GM10847 (cell line): Measurements from ENCODE around the gene KIRREL3.

Experiments used
- POLR2A ChIP-seq: IDR thresholded peaks from 2 replicates; pipeline ENCODE4 v1.6.1; 2011; ENCODE audit not compliant: insufficient read length; ENCODE audit errors: extremely low read depth

The KIRREL3 gene

DNA sequence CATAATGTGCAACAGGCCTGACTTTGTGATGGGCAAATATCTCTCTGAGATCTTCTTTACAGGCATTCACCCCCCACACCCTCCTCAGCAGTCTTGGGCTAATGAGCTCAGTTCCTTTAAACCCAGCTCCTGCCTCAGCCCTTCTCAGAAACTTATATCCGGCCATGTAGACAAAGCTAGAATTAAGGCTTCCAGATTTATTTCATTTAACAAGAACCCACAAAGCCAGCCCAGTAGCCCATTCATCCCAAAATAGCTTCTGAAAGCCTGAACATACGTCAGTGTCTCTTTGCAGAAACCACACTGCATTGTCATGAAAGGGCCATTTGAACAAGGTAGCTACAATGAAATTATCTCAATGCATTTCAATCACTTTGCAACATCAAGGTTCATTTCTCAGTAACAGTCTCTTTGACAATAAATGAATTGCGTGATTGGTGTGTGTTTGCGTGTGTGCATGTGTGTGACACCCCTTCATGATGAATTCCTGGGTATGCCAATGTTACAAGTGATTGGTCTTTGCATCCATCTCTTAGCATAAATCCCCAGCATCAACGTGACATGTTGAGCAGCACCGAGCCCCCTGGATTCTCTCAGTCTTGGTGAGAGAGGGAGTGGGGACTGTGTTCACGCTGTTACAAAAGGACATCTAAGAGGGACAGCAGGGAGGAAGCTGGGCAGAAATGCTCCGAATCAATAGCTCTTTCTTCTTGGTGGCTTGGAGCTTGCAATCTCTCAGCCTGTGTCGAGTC, 299.6 kb downstream of the KIRREL3 start:
- no peak for TF ChIP-seq POLR2A

- TF ChIP-seq POLR2A = no peak
These were observed 302.0 kb downstream of the KIRREL3 start for GRCh38 chr11:126698576-126698975.

DNA sequence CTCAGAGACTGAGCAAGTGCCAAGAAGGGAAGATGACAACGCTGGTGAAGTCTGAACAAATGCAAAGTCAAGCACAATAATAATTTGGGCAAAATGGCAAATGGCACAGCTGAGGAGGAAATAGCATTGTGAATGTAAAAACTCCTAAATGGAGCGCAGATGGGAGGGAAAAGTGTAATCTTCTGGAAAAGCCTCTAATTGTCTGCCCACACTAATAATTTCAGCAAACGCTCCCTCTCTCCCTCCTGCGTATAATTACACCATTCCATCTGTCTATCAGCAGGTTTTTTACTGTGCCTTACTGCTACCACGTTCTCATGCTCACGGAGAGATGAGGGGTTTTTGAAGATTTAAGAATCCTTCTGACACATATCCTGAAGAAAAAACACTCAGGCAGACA, 302.6 kb downstream of the KIRREL3 start:
- no peak for TF ChIP-seq POLR2A

DNA sequence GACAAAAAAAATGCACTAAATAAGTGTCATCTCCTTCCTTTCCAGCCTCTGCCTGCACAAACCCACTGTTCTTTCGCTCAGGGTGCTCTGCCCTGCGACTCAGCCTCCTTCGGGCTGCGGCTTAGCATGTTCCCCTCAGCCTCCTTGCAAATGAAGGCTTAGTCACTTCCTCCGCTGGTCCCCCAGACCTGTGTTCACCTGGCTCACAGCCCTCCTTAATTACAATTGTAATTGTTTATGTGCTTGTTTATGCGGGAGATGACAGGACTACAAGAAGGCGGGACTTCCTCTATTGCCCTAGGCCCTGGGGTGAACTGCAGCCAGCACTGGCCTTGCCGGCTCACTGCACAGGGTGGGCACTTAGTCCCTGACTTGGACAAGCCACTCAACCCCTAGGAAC, 303.6 kb downstream of the KIRREL3 start:
- no peak for TF ChIP-seq POLR2A

DNA sequence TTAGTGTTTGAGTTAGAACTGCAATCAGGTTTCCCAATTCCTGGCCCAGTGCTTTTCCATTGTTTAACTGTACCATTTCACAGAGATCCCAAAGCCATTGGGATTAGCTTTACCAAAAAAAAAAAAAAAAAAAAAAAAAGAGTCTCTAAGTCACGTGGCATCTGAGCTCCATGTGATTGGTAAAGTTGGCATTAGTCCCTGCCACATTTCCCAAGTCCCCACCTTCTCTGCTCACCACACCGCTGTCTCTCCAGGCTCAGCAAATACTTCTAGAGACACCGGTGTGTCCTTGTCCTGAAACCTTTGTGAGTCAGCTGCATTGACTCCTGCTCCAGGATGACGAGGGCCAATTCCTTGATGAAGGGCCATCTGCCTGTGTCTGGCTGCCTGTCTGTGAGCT, 305.3 kb downstream of the KIRREL3 start:
- TF ChIP-seq POLR2A = no peak

DNA sequence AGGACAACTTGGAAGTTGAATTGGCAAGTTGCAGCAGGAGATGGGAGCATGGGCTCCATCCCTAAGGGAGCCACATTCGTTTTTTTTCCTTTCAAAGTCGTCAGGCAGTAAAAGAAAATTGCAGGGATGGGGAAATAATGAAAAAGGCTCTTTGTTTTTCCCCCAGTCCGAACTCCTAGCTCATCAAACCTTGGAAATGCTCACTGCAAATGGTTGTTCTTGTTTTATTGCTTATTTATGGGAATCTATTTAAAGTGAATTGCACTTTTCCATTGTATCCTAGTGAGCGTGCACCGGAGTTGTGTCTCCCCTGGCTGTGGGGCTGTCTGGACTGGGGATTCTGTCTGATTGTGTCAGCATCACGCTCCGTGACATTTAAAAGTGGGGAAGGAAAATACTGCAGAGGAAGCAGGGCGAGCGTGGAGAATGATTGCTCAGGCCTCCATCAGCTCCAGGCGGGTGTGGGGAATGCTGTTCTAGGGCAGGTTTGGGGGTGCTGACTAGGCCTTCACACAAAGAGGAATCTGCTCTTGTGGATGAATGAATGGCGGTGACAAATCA, 306.4 kb downstream of the KIRREL3 start:
- no peak for TF ChIP-seq POLR2A

GRCh38 chr11:126687477-126687876, 313.1 kb downstream of the KIRREL3 start:
- TF ChIP-seq POLR2A = no peak

DNA sequence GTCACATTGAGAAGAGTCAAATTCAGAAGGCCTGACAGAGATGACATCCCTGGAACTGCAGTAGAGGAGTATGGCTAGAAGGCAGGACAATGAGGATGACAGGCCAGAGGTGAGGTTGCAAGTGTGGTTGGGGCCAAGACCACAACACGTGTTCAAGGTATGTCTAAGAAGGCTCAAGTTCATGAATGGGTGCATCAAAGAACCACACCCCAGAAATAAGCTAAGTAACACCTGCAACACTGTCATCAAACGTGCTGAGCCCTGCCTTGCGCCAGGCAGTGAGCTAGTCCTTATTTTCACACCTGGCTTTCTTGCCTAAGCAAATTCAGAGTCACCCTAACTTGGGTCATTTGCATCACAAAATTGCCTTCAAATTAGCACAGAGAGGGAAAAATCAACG, 313.6 kb downstream of the KIRREL3 start:
- no peak for TF ChIP-seq POLR2A

- no peak for TF ChIP-seq POLR2A
These were observed 316.5 kb downstream of the KIRREL3 start for GRCh38 chr11:126683766-126684728.

DNA sequence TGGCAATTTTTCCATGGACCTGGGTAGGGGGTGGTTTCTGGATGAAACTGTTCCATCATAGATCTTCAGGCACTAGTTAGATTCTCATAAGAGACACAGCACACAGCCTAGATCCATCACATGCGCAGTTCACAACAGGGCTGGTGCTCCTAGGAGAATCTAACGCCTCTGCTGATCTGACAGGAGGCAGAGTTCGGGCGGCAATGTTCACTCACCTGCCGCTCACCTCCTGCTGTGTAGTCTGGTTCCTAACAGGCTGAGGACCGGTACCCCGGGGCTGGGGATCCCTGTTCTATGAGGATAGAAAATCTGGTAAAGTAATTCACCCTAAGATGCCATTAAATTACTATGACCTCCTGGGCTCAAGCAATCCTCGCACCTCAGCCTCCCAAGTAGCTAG, 318.0 kb downstream of the KIRREL3 start:
- TF ChIP-seq POLR2A = no peak

- no peak for TF ChIP-seq POLR2A
These were observed 319.9 kb downstream of the KIRREL3 start for GRCh38 chr11:126680700-126681099.

DNA sequence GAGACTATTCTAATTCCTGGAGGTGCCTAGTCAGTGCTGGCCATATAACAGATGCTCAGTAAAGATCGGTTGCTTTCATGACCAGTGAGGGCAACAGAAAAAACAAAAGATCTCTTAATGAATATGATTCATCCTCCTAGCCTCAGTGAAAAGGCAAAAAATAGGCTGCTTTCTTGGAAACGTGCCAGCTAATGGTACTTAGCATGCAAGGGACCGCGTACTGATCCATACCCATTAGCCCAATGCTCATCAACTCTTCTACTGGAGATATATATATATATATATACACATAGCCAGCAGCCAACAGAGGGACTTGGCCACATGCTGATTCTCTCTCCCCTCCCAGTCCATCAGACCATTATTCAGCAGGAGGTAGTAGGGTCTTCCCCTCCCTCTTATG, 320.4 kb downstream of the KIRREL3 start:
- no peak for TF ChIP-seq POLR2A

GRCh38 chr11:126679033-126679432, 321.5 kb downstream of the KIRREL3 start:
- no peak for TF ChIP-seq POLR2A

DNA sequence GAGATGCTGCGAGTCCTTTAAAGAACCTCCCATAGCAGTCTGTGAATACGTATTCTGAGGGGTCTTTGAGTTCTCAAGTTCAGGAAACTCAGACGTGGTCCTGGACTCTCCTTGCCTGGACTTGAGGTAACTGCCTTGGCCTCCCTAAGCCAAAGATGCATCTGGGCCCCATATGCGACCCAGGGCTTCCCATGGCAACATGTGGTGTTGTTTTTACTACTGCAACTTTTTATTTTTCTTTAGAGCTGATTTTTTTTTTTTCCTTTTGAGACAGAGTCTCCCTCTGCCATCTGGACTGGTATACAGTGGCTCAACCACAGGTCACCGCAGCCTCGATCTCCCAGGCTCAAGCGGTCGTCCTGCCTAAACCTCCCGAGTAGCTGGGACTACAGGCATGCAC, 324.0 kb downstream of the KIRREL3 start:
- TF ChIP-seq POLR2A = no peak

- no peak for TF ChIP-seq POLR2A
These were observed 327.3 kb downstream of the KIRREL3 start for GRCh38 chr11:126673319-126673718.

- TF ChIP-seq POLR2A = no peak
These were observed 331.2 kb downstream of the KIRREL3 start for GRCh38 chr11:126669416-126669815.
